ENCODE data around the gene RELT.

The RELT gene

GRCh38 chr11:73439002-73439843 lies 63.0 kb downstream of the RELT start:
- peak; percentile 73 for DNase-seq

GRCh38 chr11:73445980-73446379 lies 69.8 kb downstream of the RELT start:
- DNase-seq, result no peak

GRCh38 chr11:73446766-73447165 lies 70.6 kb downstream of the RELT start:
- DNase-seq, result no peak
